HCT116 (cell line): ENCODE measurements around the gene TAGLN3. TPM values are rescaled to one million over a fixed set of nuclear protein-coding genes. Genes with fewer than 3 reads are reported as not detected.

ENCODE experiments used
- ATAC-seq: fragments of 200-7000 bp; cut with Tn5 transposase; 2 replicates; pipeline ENCODE4 v1.9.1; 2020; ENCODE audit warnings: mild to moderate bottlenecking, moderate library complexity
- BruUV-seq: library from RNA; stranded (reverse); fragments of 400-500 nt; replicated peaks from 2 replicates; lab custom pipeline; 2021; lab: Mats Ljungman, UMichigan
- CTCF ChIA-PET: fragments of 300-600 bp; sonication (Branson Sonifier 250); formaldehyde crosslinking; loops from one replicate; lab custom pipeline; 2021; ENCODE audit warnings: antibody characterized with exemption; lab: Charles Lee
- POLR2A ChIA-PET: fragments of 300-600, 350-600 bp; sonication (Branson Sonifier 250); formaldehyde crosslinking; loops from one replicate; lab custom pipeline; 2021; ENCODE audit warnings: antibody characterized with exemption; lab: Charles Lee
- RAD21 ChIA-PET, 2 experiments: fragments of 300-600 bp; sonication (Branson Sonifier 250); formaldehyde crosslinking; loops; one replicate each; lab custom pipeline; 2023; ENCODE audit warnings: low total read pairs in 2 of 2; ENCODE audit not compliant: uncharacterized antibody in 2 of 2, unreplicated experiment in 2 of 2, low non-redundant PET in 1 of 2; lab: Charles Lee
- DNase-seq: peaks from one replicate; pipeline ENCODE4 v3.0.0-alpha.2; 2010; ENCODE audit warnings: low read depth, low spot score
- H2AFZ ChIP-seq: fragments of 200-600 bp; shearing (Covaris generic), sonication (generic); 2 replicates; pipeline ENCODE4 v1.6.1; 2017; ENCODE audit warnings: low read depth, mixed run types, mixed read lengths, antibody characterized with exemption, low read length; ENCODE audit not compliant: poor library complexity, severe bottlenecking
- H3K27ac ChIP-seq: 2 replicates; pipeline ENCODE4 v1.5.1; 2012; ENCODE audit warnings: low read depth, low read length
- H3K27me3 ChIP-seq: fragments of 200-600 bp; sonication (generic); 2 replicates; pipeline ENCODE4 v1.6.1; 2016; ENCODE audit warnings: mixed run types, low read length, mixed read lengths; ENCODE audit not compliant: insufficient read depth
- H3K36me3 ChIP-seq, 2 experiments: fragments of 200-500 bp in 1 of 2; fragments of 200-600 bp in 1 of 2; sonication (Bioruptor generic) in 1 of 2; sonication (generic) in 1 of 2; 2 replicates each; pipeline versions ENCODE4 v1.5.1 to v1.6.1; 2014 to 2016; ENCODE audit warnings: low read length in 2 of 2, inconsistent platforms in 1 of 2, mixed read lengths in 1 of 2, mixed run types in 1 of 2; ENCODE audit not compliant: insufficient read depth in 2 of 2, control insufficient read depth in 1 of 2
- H3K4me1 ChIP-seq, 2 experiments: fragments of 200-600 bp in 1 of 2; sonication (generic) in 1 of 2; 2 replicates each; pipeline versions ENCODE4 v1.5.1 to v1.6.1; 2012 to 2017; ENCODE audit warnings: low read length in 2 of 2, inconsistent platforms in 1 of 2, mild to moderate bottlenecking in 1 of 2, mixed read lengths in 1 of 2, mixed run types in 1 of 2, moderate library complexity in 1 of 2; ENCODE audit not compliant: insufficient read depth in 2 of 2, control insufficient read depth in 1 of 2
- H3K4me2 ChIP-seq: fragments of 200-600 bp; sonication (generic); 2 replicates; pipeline ENCODE4 v1.6.1; 2017; ENCODE audit warnings: mixed run types, low read length, mixed read lengths
- H3K4me3 ChIP-seq, 2 experiments: fragments of 200-600 bp in 1 of 2; sonication (generic) in 1 of 2; replicated peaks in 1 of 2; 2 replicates each; pipeline ENCODE4 v1.5.1; 2011 to 2016; ENCODE audit warnings: low read length in 2 of 2, control low read depth in 1 of 2, low read depth in 1 of 2, mild to moderate bottlenecking in 1 of 2, mixed read lengths in 1 of 2, mixed run types in 1 of 2
- H3K79me2 ChIP-seq: fragments of 200-600 bp; sonication (generic); 2 replicates; pipeline ENCODE4 v1.6.1; 2017; ENCODE audit warnings: mild to moderate bottlenecking, mixed run types, low read length, moderate library complexity, mixed read lengths; ENCODE audit not compliant: insufficient read depth
- H3K9ac ChIP-seq: fragments of 200-600 bp; sonication (generic); 2 replicates; pipeline ENCODE4 v1.6.1; 2016; ENCODE audit warnings: low read length, mixed read lengths
- H3K9me2 ChIP-seq: fragments of 200-600 bp; sonication (generic), shearing (Covaris generic); 2 replicates; pipeline ENCODE4 v1.6.1; 2017; ENCODE audit warnings: mixed run types, mild to moderate bottlenecking, moderate library complexity; ENCODE audit not compliant: insufficient read depth
- H3K9me3 ChIP-seq, 2 experiments: fragments of 200-500 bp in 1 of 2; fragments of 200-600 bp in 1 of 2; sonication (Bioruptor generic) in 1 of 2; sonication (generic) in 1 of 2; 2 replicates each; pipeline ENCODE4 v1.6.1; 2014 to 2017; ENCODE audit warnings: low read length in 2 of 2, mixed read lengths in 2 of 2, inconsistent platforms in 1 of 2, low read depth in 1 of 2, mild to moderate bottlenecking in 1 of 2, mixed run types in 1 of 2, moderate library complexity in 1 of 2; ENCODE audit not compliant: control insufficient read depth in 1 of 2, insufficient read depth in 1 of 2
- H4K20me1 ChIP-seq: fragments of 200-600 bp; sonication (generic), shearing (Covaris generic); 2 replicates; pipeline ENCODE4 v1.6.1; 2017; ENCODE audit warnings: mixed run types, mild to moderate bottlenecking, moderate library complexity; ENCODE audit not compliant: insufficient read depth
- CEBPB ChIP-seq: IDR thresholded peaks from 2 replicates; pipeline ENCODE4 v1.6.1; 2012; ENCODE audit warnings: low read depth
- ELF1 ChIP-seq: IDR thresholded peaks from 2 replicates; pipeline ENCODE4 v1.6.1; 2012; ENCODE audit warnings: low read depth, borderline replicate concordance
- EZH2 ChIP-seq: fragments of 200-600 bp; sonication (generic); IDR thresholded peaks from 2 replicates; pipeline ENCODE4 v1.6.1; 2017; ENCODE audit warnings: antibody characterized with exemption, mixed run types
- EZH2phosphoT487 ChIP-seq: fragments of 200-600 bp; IDR thresholded peaks from 2 replicates; pipeline ENCODE4 v1.6.1; 2018; ENCODE audit warnings: antibody characterized with exemption, borderline replicate concordance
- POLR2AphosphoS5 ChIP-seq: IDR thresholded peaks from 2 replicates; pipeline ENCODE4 v1.6.1; 2011; ENCODE audit warnings: mild to moderate bottlenecking, low read depth, low read length, moderate library complexity
- RAD21 ChIP-seq: IDR thresholded peaks from 2 replicates; pipeline ENCODE4 v1.6.1; 2012; ENCODE audit warnings: low read depth, mild to moderate bottlenecking
- SP1 ChIP-seq: IDR thresholded peaks from 2 replicates; pipeline ENCODE4 v1.6.1; 2012; ENCODE audit warnings: low read depth
- SRF ChIP-seq: IDR thresholded peaks from 2 replicates; pipeline ENCODE4 v1.6.1; 2012; ENCODE audit warnings: low read depth
- YY1 ChIP-seq: IDR thresholded peaks from 2 replicates; pipeline ENCODE4 v1.6.1; 2011; ENCODE audit warnings: low read length, low read depth, moderate library complexity, mild to moderate bottlenecking; ENCODE audit not compliant: insufficient replicate concordance; ENCODE audit errors: extremely low read depth
- ZFX ChIP-seq: fragments of 450-650 bp; IDR thresholded peaks from 2 replicates; pipeline ENCODE4 v1.6.1; 2017
- intact Hi-C: fragments of 100-400 bp; cut with micrococcal nuclease; formaldehyde crosslinking; loops from 2 replicates; pipeline ENCODE4 v1.10.0; 2022
- total RNA-seq: library from RNA; stranded (reverse); gene quantifications from one replicate; pipeline ENCODE4 v1.2.1, GENCODE V29; 2021; ENCODE audit not compliant: unreplicated experiment
- TF ChIP-seq, protein P1 (sequence below), 3 experiments: fragments of 200-600 bp in 1 of 3; sonication (generic) in 1 of 3; IDR thresholded peaks in 2 of 3; conservative IDR thresholded peaks in 1 of 3; 2 replicates each; pipeline ENCODE4 v1.5.1; 2012 to 2017; ENCODE audit warnings: low read depth in 2 of 3, low read length in 2 of 3, antibody characterized with exemption in 1 of 3, borderline replicate concordance in 1 of 3, control low read depth in 1 of 3, mild to moderate bottlenecking in 1 of 3, mixed read lengths in 1 of 3, mixed run types in 1 of 3, moderate library complexity in 1 of 3; ENCODE audit not compliant: insufficient read depth in 1 of 3

Gene TAGLN3
- total RNA-seq, 1 experiment from 2014 or later = 0.64 TPM

DNA sequence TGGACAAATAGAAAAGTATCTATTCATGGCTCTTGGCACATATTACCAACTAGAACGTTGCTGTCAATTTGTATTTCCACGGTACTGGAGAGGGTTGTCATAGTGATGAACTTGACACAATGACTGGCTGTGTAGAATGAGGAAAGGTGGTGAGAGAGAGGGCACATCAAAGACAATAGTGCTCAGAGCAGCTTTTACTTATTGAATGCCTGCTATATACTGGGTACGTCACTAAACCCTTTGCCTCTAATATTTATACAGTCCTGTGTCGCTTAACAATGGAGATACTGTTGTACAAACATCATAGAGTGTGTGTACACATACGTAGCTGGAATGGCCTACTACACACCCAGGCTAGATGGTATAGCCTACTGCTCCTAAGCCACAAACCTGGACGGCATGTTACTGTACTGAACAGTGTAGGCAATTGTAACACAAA is 44.1 kb downstream of the TAGLN3 start:
- Histone ChIP-seq H3K79me2 (no peaks in the 10 kb centered on the region), H3K4me3 (no peak overlapping the region), H3K4me2 (no peak overlapping the region), H2AFZ (peak overlapping the region; percentile 91), H3K36me3 (no peaks in the 10 kb centered on the region), H4K20me1 (no peaks in the 10 kb centered on the region), H3K27ac (no peak overlapping the region), H3K9me3 (no peaks in the 10 kb centered on the region), H3K4me1 (peaks cover 0 to 26% of the 10 kb centered on the region in 2 experiments; a peak in 2 of 4 replicates), H3K9me2 (no peaks in the 10 kb centered on the region), H3K9ac (no peak overlapping the region), H3K27me3 (no peaks in the 10 kb centered on the region)
- POLR2A ChIA-PET = interaction anchor here (0.9 kb wide), 1 partner anchor 29 kb away, joined by 4 read pairs; no protein-coding TSS in a partner anchor
- TF ChIP-seq ELF1 (no peak), SP1 (no peak), YY1 (no peak)
- ATAC-seq (peak; percentile 23; the same call in 1 of the 2 replicates), DNase-seq (no peak)
- no TSS peak for BruUV-seq
- intact Hi-C loops = loop anchor here (2.0 to 5.0 kb wide), 2 partner anchors 54 to 326 kb away; no protein-coding TSS in a partner anchor
- RAD21 ChIA-PET = interaction anchor here (0.6 to 1.0 kb wide), 5 partner anchors 29 to 74 kb away, joined by 3 to 6 read pairs (median 3); no protein-coding TSS in a partner anchor
- CTCF ChIA-PET = interaction anchor here (0.6 to 2.6 kb wide), 34 partner anchors 8 to 376 kb away, joined by 3 to 30 read pairs (median 4); partner anchors contain the start of genes ABHD10 and TMPRSS7

DNA sequence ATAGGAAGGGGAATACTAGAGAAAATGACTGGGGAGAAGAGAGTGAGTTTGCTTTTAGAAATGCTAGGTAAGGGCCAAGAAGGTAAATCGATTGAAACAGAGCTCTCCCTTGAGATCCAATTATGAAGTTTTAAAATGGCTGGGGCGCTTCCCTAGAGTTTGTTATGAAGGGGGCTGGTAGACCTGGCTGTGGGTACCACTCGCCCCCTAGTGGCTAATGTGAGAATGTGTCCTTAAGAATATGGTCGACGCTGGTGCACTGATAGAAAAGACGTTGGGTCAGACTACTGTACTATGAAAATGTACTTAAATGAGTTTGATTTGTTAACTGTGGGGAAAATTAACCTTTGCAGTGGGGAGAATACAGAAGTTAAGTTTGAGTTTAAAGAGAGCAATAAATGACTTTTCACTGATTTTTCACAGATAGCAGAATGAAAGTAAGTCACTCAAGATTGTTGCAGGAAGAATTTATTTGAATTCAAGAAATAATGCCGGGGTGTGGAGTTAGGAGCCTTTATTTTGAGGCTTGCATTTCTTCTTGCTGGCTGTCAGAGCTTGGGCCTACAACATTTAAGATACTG is 45.0 kb downstream of the TAGLN3 start:
- Histone ChIP-seq H3K9me2 (no peaks in the 10 kb centered on the region), H4K20me1 (no peaks in the 10 kb centered on the region), H3K27me3 (no peaks in the 10 kb centered on the region), H3K79me2 (no peaks in the 10 kb centered on the region), H3K9me3 (no peaks in the 10 kb centered on the region), H3K4me1 (peaks cover 0 to 26% of the 10 kb centered on the region in 2 experiments; a peak in 2 of 4 replicates), H3K9ac (peak overlapping the region; percentile 3; the same call in 1 of the 2 replicates), H3K36me3 (no peaks in the 10 kb centered on the region), H3K27ac (no peak overlapping the region; the same call in 1 of the 2 replicates), H2AFZ (peak overlapping the region; percentile 96), H3K4me3 (peak overlapping the region; percentile 11 to 40; a peak in 3 of 4 replicates), H3K4me2 (peak overlapping the region; percentile 67)
- intact Hi-C loops = loop anchor here (2.0 to 5.0 kb wide), 2 partner anchors 55 to 326 kb away; no protein-coding TSS in a partner anchor
- ATAC-seq (peak; percentile 97), DNase-seq (peak; percentile 75)
- BruUV-seq = no TSS peak
- ChIA-PET RAD21 (interaction anchor here (0.6 to 1.0 kb wide), 5 partner anchors 30 to 74 kb away, joined by 3 to 6 read pairs (median 3); no protein-coding TSS in a partner anchor), CTCF (interaction anchor here (0.6 to 2.6 kb wide), 35 partner anchors 9 to 377 kb away, joined by 3 to 30 read pairs (median 4); partner anchors contain the start of genes ABHD10 and TMPRSS7), POLR2A (interaction anchor here (0.9 kb wide), 1 partner anchor 30 kb away, joined by 4 read pairs; no protein-coding TSS in a partner anchor)
- no peak for TF ChIP-seq ELF1
- TF ChIP-seq SRF = no peak
- no peak for TF ChIP-seq CEBPB
- 0 out of 2 replicates have a peak, but pooled peaks have one; percentile 29 for TF ChIP-seq POLR2AphosphoS5
- TF ChIP-seq YY1 = peak; percentile 82
- no peak for TF ChIP-seq ZFX
- no peak for TF ChIP-seq EZH2phosphoT487
- TF ChIP-seq, protein P1, sequence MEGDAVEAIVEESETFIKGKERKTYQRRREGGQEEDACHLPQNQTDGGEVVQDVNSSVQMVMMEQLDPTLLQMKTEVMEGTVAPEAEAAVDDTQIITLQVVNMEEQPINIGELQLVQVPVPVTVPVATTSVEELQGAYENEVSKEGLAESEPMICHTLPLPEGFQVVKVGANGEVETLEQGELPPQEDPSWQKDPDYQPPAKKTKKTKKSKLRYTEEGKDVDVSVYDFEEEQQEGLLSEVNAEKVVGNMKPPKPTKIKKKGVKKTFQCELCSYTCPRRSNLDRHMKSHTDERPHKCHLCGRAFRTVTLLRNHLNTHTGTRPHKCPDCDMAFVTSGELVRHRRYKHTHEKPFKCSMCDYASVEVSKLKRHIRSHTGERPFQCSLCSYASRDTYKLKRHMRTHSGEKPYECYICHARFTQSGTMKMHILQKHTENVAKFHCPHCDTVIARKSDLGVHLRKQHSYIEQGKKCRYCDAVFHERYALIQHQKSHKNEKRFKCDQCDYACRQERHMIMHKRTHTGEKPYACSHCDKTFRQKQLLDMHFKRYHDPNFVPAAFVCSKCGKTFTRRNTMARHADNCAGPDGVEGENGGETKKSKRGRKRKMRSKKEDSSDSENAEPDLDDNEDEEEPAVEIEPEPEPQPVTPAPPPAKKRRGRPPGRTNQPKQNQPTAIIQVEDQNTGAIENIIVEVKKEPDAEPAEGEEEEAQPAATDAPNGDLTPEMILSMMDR (IDR thresholded peaks at IDR 0.05 in 2 of 3, conservative IDR thresholded peaks at IDR 0.05 in 1 of 3; ENCODE audit: borderline replicate concordance in 1 of 3, insufficient read depth in 1 of 3, low read depth in 2 of 3, low read length in 2 of 3) = peak; percentile 87 to 99 (median 96)
- peak; percentile 91 for TF ChIP-seq RAD21
- TF ChIP-seq EZH2 = no peak
